GM23248 (cell line): Measurements from ENCODE around the gene ISCU. TPM values are rescaled to one million over a fixed set of nuclear protein-coding genes. Genes with fewer than 3 reads are reported as not detected.
"Not testable (repeated sequence)": the region's sequence is repeated elsewhere in the genome, so short reads cannot be mapped to it uniquely, and the experiment has no call there.

Source experiments
- DNase-seq: peaks from one replicate; pipeline ENCODE4 v3.0.0-alpha.2; 2015
- H2AFZ ChIP-seq: fragments of 200-600 bp; sonication (generic); 2 replicates; pipeline ENCODE4 v1.6.1; 2016; ENCODE audit warnings: antibody characterized with exemption
- H3F3A ChIP-seq: fragments of 200-600 bp; sonication (generic); 2 replicates; pipeline ENCODE4 v1.6.1; 2016; ENCODE audit warnings: mild to moderate bottlenecking, antibody characterized with exemption, mixed run types; ENCODE audit not compliant: insufficient read depth
- H3K27ac ChIP-seq: fragments of 200-600 bp; sonication (generic); 2 replicates; pipeline ENCODE4 v1.5.1; 2016; ENCODE audit warnings: mild to moderate bottlenecking
- H3K27me3 ChIP-seq: fragments of 200-600 bp; sonication (generic); replicated peaks from 2 replicates; pipeline ENCODE4 v1.6.1; 2016; ENCODE audit warnings: mild to moderate bottlenecking; ENCODE audit not compliant: insufficient read depth
- H3K36me3 ChIP-seq: fragments of 200-600 bp; sonication (generic); 2 replicates; pipeline ENCODE4 v1.6.1; 2016; ENCODE audit warnings: low read depth, mild to moderate bottlenecking
- H3K4me1 ChIP-seq: fragments of 200-600 bp; sonication (generic); 2 replicates; pipeline ENCODE4 v1.6.1; 2016; ENCODE audit warnings: mild to moderate bottlenecking; ENCODE audit not compliant: insufficient read depth
- H3K4me2 ChIP-seq: fragments of 200-600 bp; sonication (generic); one replicate; pipeline ENCODE4 v1.6.1; 2016; ENCODE audit warnings: mild to moderate bottlenecking; ENCODE audit not compliant: unreplicated experiment
- H3K4me3 ChIP-seq: fragments of 200-600 bp; sonication (generic); 2 replicates; pipeline ENCODE4 v1.5.1; 2016; ENCODE audit warnings: mild to moderate bottlenecking
- H3K79me2 ChIP-seq: fragments of 200-600 bp; sonication (generic); 2 replicates; pipeline ENCODE4 v1.6.1; 2016; ENCODE audit warnings: mild to moderate bottlenecking; ENCODE audit not compliant: insufficient read depth
- H3K9ac ChIP-seq: fragments of 200-600 bp; sonication (generic); 2 replicates; pipeline ENCODE4 v1.6.1; 2016; ENCODE audit warnings: mild to moderate bottlenecking
- H3K9me2 ChIP-seq: fragments of 200-600 bp; sonication (generic); 2 replicates; pipeline ENCODE4 v1.6.1; 2016; ENCODE audit warnings: mixed run types, mild to moderate bottlenecking, moderate library complexity; ENCODE audit not compliant: insufficient read depth
- H3K9me3 ChIP-seq: fragments of 200-600 bp; sonication (generic); one replicate; pipeline ENCODE4 v1.6.1; 2017; ENCODE audit warnings: low read depth
- H4K20me1 ChIP-seq: fragments of 200-600 bp; sonication (generic); 2 replicates; pipeline ENCODE4 v1.6.0; 2016; ENCODE audit not compliant: insufficient read depth
- EZH2 ChIP-seq: fragments of 200-600 bp; sonication (generic); IDR thresholded peaks from 2 replicates; pipeline ENCODE4 v1.6.1; 2018; ENCODE audit warnings: antibody characterized with exemption, mild to moderate bottlenecking; ENCODE audit not compliant: insufficient read depth, poor library complexity, severe bottlenecking
- EZH2phosphoT487 ChIP-seq: fragments of 200-600 bp; sonication (generic); IDR thresholded peaks from 2 replicates; pipeline ENCODE4 v1.6.1; 2018; ENCODE audit warnings: antibody characterized with exemption, moderate library complexity, mild to moderate bottlenecking, low read depth; ENCODE audit not compliant: insufficient read depth
- WGBS, 2 experiments: methylation state at CpG; one replicate each; pipeline ENCODE4 v1.1.6; 2015 to 2017; ENCODE audit warnings: low lambda C conversion rate in 2 of 2, low coverage in 1 of 2; ENCODE audit errors: missing lambda C conversion rate in 2 of 2; 5-methylcytosine and 5-hydroxymethylcytosine counted together
- in situ Hi-C: fragments of 300-500 bp; cut with MboI; formaldehyde crosslinking; loops from 2 replicates; pipeline ENCODE4 v1.15.0; 2020
- polyA plus RNA-seq: library from polyadenylated mRNA; unstranded; fragments of >200 nt; fragmentation: Nextera tagmentation; extraction: Ambion mirVana; gene quantifications from 2 replicates; pipeline ENCODE4 v1.2.1, GENCODE V29; 2016
- total RNA-seq: library from RNA; depleted of rRNA; stranded (reverse); fragments of >200 nt; shearing (Covaris generic); gene quantifications from 2 replicates; pipeline ENCODE4 v1.2.3, GENCODE V29; 2014

Gene ISCU
- total and polyA plus RNA-seq, 2 experiments from 2014 or later, result 159 to 237 TPM

- Histone ChIP-seq H3K9me3 (no peaks in the 10 kb centered on the region), H3K4me1 (peaks cover 10% of the 10 kb centered on the region), H3K9ac (no peak overlapping the region), H2AFZ (no peak overlapping the region), H3K36me3 (no peaks in the 10 kb centered on the region), H3K9me2 (no peaks in the 10 kb centered on the region), H3K4me3 (no peak overlapping the region), H4K20me1 (no peaks in the 10 kb centered on the region), H3F3A (no peaks in the 10 kb centered on the region), H3K27me3 (no peaks in the 10 kb centered on the region), H3K4me2 (no peak overlapping the region), H3K27ac (no peak overlapping the region), H3K79me2 (no peaks in the 10 kb centered on the region)
- no peak for DNase-seq
- WGBS, 2 experiments, result 88 to 89% methylated on average over 11 of the region's 11 CpGs
- no peak for TF ChIP-seq EZH2
- no peak for TF ChIP-seq EZH2phosphoT487
- in situ Hi-C loops, result no loop called here
Observed at GRCh38 chr12:108586306-108586705, 23.9 kb downstream of the ISCU start.

DNA sequence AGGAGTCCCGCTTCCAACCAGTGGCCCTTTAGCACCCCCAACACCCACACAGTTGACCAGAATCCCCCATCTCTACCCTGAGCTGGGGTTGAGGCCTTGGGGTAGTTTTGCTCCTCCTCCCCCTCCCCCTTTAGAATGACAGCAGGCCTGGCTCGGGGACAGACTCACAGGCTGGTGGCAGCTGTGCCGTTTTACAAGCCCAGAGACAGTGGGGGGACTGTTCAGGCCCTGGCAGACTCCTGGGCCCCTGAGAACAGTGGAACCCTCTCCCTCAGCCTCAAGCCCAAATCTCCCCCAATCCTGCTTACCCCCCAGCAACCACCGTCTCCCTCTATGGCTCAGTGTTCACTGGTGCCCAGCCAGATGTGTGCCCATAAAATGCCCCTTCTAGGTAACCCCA lies 25.4 kb downstream of the ISCU start:
- Histone ChIP-seq H3K36me3 (no peaks in the 10 kb centered on the region), H3K79me2 (no peaks in the 10 kb centered on the region), H3K9me3 (no peaks in the 10 kb centered on the region), H3K27ac (no peak overlapping the region), H4K20me1 (no peaks in the 10 kb centered on the region), H3K9me2 (no peaks in the 10 kb centered on the region), H3K4me2 (no peak overlapping the region), H3K9ac (no peak overlapping the region), H2AFZ (no peak overlapping the region), H3K4me1 (peaks cover 10% of the 10 kb centered on the region), H3K27me3 (no peaks in the 10 kb centered on the region), H3F3A (no peaks in the 10 kb centered on the region), H3K4me3 (no peak overlapping the region)
- 73 to 81% methylated on average over 4 of the region's 4 CpGs for WGBS, 2 experiments
- TF ChIP-seq EZH2 (no peak), EZH2phosphoT487 (no peak)
- no peak for DNase-seq
- in situ Hi-C loops, result no loop called here

- H3F3A ChIP-seq, result no peaks in the 10 kb centered on the region
- no peak overlapping the region for H3K27ac ChIP-seq
- H3K4me3 ChIP-seq, result no peak overlapping the region
- H3K9ac ChIP-seq, result no peak overlapping the region
- H3K9me3 ChIP-seq, result no peaks in the 10 kb centered on the region
- peaks cover 10% of the 10 kb centered on the region for H3K4me1 ChIP-seq
- in situ Hi-C loops, result no loop called here
- 9 to 11% methylated on average over 12 to 15 of the region's 15 CpGs for WGBS, 2 experiments
- TF ChIP-seq EZH2 (no peak), EZH2phosphoT487 (no peak)
- peak; percentile 67 for DNase-seq
- H3K4me2 ChIP-seq, result peak overlapping the region; percentile 45
- no peaks in the 10 kb centered on the region for H3K9me2 ChIP-seq
- 0 out of 2 replicates have a peak overlapping the region, but pooled peaks have one; percentile 33 for H2AFZ ChIP-seq
- no peaks in the 10 kb centered on the region for H3K36me3 ChIP-seq
- H3K79me2 ChIP-seq, result 0 out of 2 replicates have a peak, but pooled peaks cover 6% of the 10 kb centered on the region
- H4K20me1 ChIP-seq, result no peaks in the 10 kb centered on the region
- no peaks in the 10 kb centered on the region for H3K27me3 ChIP-seq
Observed at GRCh38 chr12:108589028-108589839, 26.8 kb downstream of the ISCU start.

DNA sequence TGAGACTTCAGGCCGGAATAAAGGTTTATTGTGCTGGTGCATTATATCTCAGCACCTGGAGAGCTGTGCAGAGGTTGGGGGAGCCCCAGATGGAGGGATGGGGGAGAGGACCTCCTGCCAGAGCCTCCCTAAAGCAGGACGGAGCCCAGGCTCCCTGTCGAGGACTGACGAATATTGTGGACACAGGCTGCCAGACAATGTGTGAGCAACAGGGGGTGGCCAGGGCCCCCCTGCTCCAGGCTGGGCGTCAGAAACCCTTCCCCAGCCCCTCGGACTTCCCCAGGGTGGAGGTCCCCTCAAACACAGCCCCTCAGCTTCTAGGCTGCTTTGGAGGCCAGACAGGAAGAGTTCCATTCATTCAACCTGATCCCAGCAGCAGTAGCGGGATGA lies 27.4 kb downstream of the ISCU start:
- Histone ChIP-seq H3K27me3 (no peaks in the 10 kb centered on the region), H3K79me2 (peaks cover 10% of the 10 kb centered on the region; the same call in 1 of the 2 replicates), H4K20me1 (no peaks in the 10 kb centered on the region), H3K4me3 (no peak overlapping the region), H3K9ac (no peak overlapping the region), H3K9me2 (no peaks in the 10 kb centered on the region), H2AFZ (no peak overlapping the region), H3K4me2 (no peak overlapping the region), H3K4me1 (peaks cover 10% of the 10 kb centered on the region), H3F3A (no peaks in the 10 kb centered on the region), H3K27ac (no peak overlapping the region), H3K36me3 (no peaks in the 10 kb centered on the region), H3K9me3 (no peaks in the 10 kb centered on the region)
- TF ChIP-seq EZH2phosphoT487, result no peak
- TF ChIP-seq EZH2, result no peak
- no peak for DNase-seq
- in situ Hi-C loops, result no loop called here
- 67 to 78% methylated on average over 7 of the region's 7 CpGs for WGBS, 2 experiments

GRCh38 chr12:108590463-108590862 lies 28.1 kb downstream of the ISCU start:
- H3K4me3 ChIP-seq, H3K4me2 ChIP-seq, H3F3A ChIP-seq, H3K9me3 ChIP-seq, H3K9ac ChIP-seq, H3K9me2 ChIP-seq, H4K20me1 ChIP-seq, H2AFZ ChIP-seq, H3K27me3 ChIP-seq, in situ Hi-C loops, DNase-seq, H3K27ac ChIP-seq, H3K36me3 ChIP-seq: not testable (repeated sequence)
- Histone ChIP-seq H3K79me2 (peaks cover 16% of the 10 kb centered on the region), H3K4me1 (peaks cover 11% of the 10 kb centered on the region)
- WGBS, 2 experiments, result 98 to 100% methylated on average over 9 of the region's 9 CpGs
